Measurements from ENCODE around the gene NPAS3.

GRCh38 chr14:33134162-33134561 is 195.5 kb downstream of the NPAS3 start:
- TF ChIP-seq, protein P1, sequence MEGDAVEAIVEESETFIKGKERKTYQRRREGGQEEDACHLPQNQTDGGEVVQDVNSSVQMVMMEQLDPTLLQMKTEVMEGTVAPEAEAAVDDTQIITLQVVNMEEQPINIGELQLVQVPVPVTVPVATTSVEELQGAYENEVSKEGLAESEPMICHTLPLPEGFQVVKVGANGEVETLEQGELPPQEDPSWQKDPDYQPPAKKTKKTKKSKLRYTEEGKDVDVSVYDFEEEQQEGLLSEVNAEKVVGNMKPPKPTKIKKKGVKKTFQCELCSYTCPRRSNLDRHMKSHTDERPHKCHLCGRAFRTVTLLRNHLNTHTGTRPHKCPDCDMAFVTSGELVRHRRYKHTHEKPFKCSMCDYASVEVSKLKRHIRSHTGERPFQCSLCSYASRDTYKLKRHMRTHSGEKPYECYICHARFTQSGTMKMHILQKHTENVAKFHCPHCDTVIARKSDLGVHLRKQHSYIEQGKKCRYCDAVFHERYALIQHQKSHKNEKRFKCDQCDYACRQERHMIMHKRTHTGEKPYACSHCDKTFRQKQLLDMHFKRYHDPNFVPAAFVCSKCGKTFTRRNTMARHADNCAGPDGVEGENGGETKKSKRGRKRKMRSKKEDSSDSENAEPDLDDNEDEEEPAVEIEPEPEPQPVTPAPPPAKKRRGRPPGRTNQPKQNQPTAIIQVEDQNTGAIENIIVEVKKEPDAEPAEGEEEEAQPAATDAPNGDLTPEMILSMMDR (IDR thresholded peaks at IDR 0.05): no peak
- no peak for TF ChIP-seq POLR2A (IDR thresholded peaks at IDR 0.05)
